ENCODE measurements around the gene GFRA1. TPM values are rescaled to one million over a fixed set of nuclear protein-coding genes. Genes with fewer than 3 reads are reported as not detected.

The GFRA1 gene
- polyA plus RNA-seq, 2 of the 4 experiments (the other 2 are of a cell fraction): 4.0 to 9.5 TPM

- no peak overlapping the region for H3K4me3 ChIP-seq
- WGBS (ENCODE audit: missing lambda C conversion rate): 3% methylated on average over 2 of the region's 2 CpGs
- H3K4me1 ChIP-seq: no peaks in the 10 kb centered on the region
- FAIRE-seq: no peak
- no peak for DNase-seq (ENCODE audit: low read depth in 1 of 2, low spot score in 1 of 2)
- no peak overlapping the region for H3K4me2 ChIP-seq
- ChIA-PET POLR2A (no interaction called here), CTCF (no interaction called here)
- H3K27ac ChIP-seq: no peak overlapping the region
- no peak for TF ChIP-seq CBX2 (IDR thresholded peaks at IDR 0.05; ENCODE audit: borderline replicate concordance, low read depth)
- no peak for TF ChIP-seq REST (IDR thresholded peaks at IDR 0.05)
- TF ChIP-seq FOXS1 (CRISPR knock-in tag; IDR thresholded peaks at IDR 0.05): no peak
- no peak for TF ChIP-seq RNF2 (IDR thresholded peaks at IDR 0.05; ENCODE audit: borderline replicate concordance, low read depth)
- TF ChIP-seq, protein P1, sequence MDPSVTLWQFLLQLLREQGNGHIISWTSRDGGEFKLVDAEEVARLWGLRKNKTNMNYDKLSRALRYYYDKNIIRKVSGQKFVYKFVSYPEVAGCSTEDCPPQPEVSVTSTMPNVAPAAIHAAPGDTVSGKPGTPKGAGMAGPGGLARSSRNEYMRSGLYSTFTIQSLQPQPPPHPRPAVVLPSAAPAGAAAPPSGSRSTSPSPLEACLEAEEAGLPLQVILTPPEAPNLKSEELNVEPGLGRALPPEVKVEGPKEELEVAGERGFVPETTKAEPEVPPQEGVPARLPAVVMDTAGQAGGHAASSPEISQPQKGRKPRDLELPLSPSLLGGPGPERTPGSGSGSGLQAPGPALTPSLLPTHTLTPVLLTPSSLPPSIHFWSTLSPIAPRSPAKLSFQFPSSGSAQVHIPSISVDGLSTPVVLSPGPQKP (IDR thresholded peaks at IDR 0.05; ENCODE audit: low read depth, low read length): no peak
- no peak for TF ChIP-seq HOXB5 (CRISPR knock-in tag; IDR thresholded peaks at IDR 0.05)
- TF ChIP-seq KDM1A (IDR thresholded peaks at IDR 0.05; ENCODE audit: low read depth): no peak
- no peak for ATAC-seq
- no peaks in the 10 kb centered on the region for H3K9me3 ChIP-seq
Observed at GRCh38 chr10:116160271-116160670, 112.7 kb downstream of the GFRA1 start.

- no peak overlapping the region for H3K4me2 ChIP-seq
- ChIA-PET POLR2A (no interaction called here), CTCF (no interaction called here)
- H3K27ac ChIP-seq: no peak overlapping the region
- H3K4me3 ChIP-seq: no peak overlapping the region
- WGBS (ENCODE audit: missing lambda C conversion rate): 16% methylated on average over 2 of the region's 2 CpGs
- ATAC-seq (no peak), FAIRE-seq (no peak), DNase-seq (ENCODE audit: low read depth in 1 of 2, low spot score in 1 of 2) (no peak)
- no peaks in the 10 kb centered on the region for H3K4me1 ChIP-seq
- no peaks in the 10 kb centered on the region for H3K9me3 ChIP-seq
- no peak for TF ChIP-seq HMGXB4 (CRISPR knock-in tag; IDR thresholded peaks at IDR 0.05; ENCODE audit: borderline replicate concordance)
- no peak for TF ChIP-seq PBX3 (IDR thresholded peaks at IDR 0.05)
- TF ChIP-seq, protein P2, sequence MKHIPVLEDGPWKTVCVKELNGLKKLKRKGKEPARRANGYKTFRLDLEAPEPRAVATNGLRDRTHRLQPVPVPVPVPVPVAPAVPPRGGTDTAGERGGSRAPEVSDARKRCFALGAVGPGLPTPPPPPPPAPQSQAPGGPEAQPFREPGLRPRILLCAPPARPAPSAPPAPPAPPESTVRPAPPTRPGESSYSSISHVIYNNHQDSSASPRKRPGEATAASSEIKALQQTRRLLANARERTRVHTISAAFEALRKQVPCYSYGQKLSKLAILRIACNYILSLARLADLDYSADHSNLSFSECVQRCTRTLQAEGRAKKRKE (CRISPR knock-in tag; IDR thresholded peaks at IDR 0.05; ENCODE audit: low read depth): no peak
- TF ChIP-seq JUN (IDR thresholded peaks at IDR 0.05): no peak
- TF ChIP-seq RAD21 (conservative IDR thresholded peaks at IDR 0.05 in 1 of 2, IDR thresholded peaks at IDR 0.05 in 1 of 2): no peak
- no peak for TF ChIP-seq REST (IDR thresholded peaks at IDR 0.05)
- no peak for TF ChIP-seq NFE2L2 (conservative IDR thresholded peaks at IDR 0.05; ENCODE audit: low read length)
- TF ChIP-seq, protein P1 (IDR thresholded peaks at IDR 0.05; ENCODE audit: low read depth, low read length): no peak
- TF ChIP-seq EHF (CRISPR knock-in tag; IDR thresholded peaks at IDR 0.05): no peak
- TF ChIP-seq TP53 (CRISPR knock-in tag; IDR thresholded peaks at IDR 0.05): no peak
- TF ChIP-seq HOXB5 (CRISPR knock-in tag; IDR thresholded peaks at IDR 0.05): no peak
- TF ChIP-seq JUNB (IDR thresholded peaks at IDR 0.05): no peak
- TF ChIP-seq FOSL2 (IDR thresholded peaks at IDR 0.05): no peak
- no peak for TF ChIP-seq FOSL2 (CRISPR knock-in tag; IDR thresholded peaks at IDR 0.05)
- TF ChIP-seq FOXS1 (CRISPR knock-in tag; IDR thresholded peaks at IDR 0.05): no peak
- no peak for TF ChIP-seq KDM1A (IDR thresholded peaks at IDR 0.05; ENCODE audit: low read depth)
- TF ChIP-seq GATA3 (IDR thresholded peaks at IDR 0.05; ENCODE audit: borderline replicate concordance): no peak
- TF ChIP-seq, protein P3, sequence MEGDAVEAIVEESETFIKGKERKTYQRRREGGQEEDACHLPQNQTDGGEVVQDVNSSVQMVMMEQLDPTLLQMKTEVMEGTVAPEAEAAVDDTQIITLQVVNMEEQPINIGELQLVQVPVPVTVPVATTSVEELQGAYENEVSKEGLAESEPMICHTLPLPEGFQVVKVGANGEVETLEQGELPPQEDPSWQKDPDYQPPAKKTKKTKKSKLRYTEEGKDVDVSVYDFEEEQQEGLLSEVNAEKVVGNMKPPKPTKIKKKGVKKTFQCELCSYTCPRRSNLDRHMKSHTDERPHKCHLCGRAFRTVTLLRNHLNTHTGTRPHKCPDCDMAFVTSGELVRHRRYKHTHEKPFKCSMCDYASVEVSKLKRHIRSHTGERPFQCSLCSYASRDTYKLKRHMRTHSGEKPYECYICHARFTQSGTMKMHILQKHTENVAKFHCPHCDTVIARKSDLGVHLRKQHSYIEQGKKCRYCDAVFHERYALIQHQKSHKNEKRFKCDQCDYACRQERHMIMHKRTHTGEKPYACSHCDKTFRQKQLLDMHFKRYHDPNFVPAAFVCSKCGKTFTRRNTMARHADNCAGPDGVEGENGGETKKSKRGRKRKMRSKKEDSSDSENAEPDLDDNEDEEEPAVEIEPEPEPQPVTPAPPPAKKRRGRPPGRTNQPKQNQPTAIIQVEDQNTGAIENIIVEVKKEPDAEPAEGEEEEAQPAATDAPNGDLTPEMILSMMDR (IDR thresholded peaks at IDR 0.05): no peak
Observed at GRCh38 chr10:116159197-116159596, 113.8 kb downstream of the GFRA1 start.
